DMS 273 (cell line): ENCODE measurements around the gene SUSD3.
"Not testable (repeated sequence)": the region's sequence is repeated elsewhere in the genome, so short reads cannot be mapped to it uniquely, and the experiment has no call there.

ENCODE experiments used
- DNase-seq: peaks from one replicate; lab custom pipeline; 2025; ENCODE audit not compliant: unreplicated experiment; lab: John Stamatoyannopoulos, UW

Gene SUSD3

DNA sequence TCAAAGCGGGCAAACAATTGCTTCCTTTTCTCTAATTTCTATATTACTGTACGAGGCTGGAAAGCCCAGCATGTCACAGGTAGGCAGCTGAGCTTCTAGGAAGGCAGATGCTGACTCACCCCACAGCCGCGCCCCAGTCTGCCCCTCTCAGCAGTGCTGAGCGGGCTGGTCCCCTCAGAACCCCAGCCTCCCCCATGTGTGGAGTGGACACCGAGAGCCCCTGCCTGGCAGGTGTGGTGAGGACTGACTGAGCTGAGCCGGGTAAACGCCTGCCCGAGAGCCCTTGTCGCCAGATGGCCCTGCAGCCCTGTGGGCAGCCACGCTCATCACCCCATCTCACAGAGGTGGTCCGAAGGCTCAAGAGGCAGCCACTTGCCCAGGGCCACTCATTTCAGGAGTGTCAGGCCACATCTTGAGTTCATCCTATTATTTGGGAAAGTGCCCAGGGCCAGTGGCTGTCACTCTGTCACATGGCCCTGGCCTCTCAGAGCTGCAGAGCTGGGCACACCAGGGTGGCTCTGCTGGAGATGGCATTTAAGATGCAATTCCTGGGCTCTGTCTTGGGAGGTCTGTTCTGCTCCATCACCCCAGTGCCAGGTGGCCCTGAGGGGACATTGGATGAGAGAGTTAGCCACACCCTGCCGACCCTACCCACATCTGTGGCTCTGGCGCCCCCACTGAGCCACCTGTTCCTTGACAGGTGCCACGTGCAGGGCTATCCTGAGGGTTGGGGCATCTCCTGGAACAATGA is 50.0 kb downstream of the SUSD3 start:
- no peak for DNase-seq

DNA sequence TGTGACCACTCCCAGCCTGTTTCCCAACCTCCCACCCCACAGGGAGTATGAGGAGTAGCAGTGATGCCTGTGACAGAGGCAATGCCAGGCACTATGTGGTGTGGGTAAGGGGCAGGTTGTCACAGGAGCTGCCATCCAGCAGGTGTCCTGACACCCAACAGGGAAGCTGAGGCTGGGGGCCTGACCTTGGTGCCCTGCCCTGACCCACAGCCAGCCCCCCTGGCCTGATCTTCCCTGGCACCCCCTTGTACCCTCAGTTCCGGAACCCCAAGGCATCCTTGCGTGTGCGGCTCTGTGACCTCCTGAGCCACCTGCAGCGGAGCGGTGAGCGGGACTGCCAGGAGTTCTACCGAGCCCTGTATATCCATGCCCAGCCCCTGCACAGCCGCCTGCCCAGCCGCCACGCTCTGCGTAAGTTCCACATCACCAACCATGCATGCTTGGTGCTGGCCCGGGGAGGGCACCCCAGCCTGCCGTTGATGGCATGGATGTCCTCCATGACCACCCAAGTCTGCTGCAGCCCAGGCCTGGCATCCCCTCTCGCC is 51.9 kb downstream of the SUSD3 start:
- no peak for DNase-seq

DNA sequence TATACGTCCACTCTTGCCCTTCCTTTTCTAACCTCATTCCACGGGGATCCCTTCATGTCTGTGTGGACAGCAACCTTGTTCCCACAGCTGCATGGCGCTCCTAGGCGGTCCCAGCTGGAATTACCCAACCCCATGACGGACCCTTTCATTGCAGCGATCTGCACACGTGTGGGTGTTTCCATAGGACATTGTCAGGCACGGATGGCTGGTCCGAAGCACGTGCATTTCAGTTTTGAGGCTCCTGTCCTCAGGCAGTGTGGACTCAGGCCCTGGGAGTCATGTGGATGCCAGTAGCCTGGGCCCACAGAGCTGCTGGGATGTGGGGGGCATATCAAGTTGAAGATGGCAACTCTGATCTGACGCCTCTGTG is 52.5 kb downstream of the SUSD3 start:
- no peak for DNase-seq

DNA sequence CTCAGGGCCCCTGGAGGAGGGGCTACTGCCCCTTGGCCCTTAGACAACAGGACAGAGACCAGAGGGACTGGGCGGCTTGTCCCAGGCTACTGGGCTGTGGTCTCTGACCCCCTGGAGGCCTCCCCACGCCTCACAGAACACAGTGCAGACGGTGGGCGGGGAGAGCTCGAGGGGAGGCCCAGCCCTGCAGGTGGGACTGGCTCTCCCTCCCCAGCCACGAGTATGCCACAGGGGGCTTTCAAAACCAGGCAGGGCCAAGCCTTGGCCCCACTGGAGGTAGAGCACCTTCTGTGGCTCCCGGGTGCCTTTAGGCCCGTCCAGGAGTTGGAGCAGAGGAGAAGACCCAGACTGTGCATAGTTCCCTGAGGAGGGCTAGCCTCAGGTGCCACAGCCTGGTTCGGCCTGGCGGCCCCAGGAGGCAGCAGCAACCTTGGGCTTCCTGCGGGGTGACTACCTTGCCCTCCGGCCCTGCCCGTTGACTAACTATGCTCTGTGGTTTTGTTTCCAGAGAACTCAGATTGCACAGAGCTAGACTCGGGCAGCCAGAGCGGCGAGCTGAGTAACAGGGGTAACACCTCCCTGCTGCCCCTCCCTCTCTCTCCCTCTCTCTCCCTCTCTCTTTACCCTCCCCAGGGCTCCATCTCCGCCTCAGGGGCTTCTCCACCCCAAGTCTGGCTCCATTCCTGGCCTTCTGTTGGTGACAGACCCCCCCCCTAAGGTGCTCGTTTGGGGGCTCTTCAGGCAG is 53.0 kb downstream of the SUSD3 start:
- no peak for DNase-seq

DNA sequence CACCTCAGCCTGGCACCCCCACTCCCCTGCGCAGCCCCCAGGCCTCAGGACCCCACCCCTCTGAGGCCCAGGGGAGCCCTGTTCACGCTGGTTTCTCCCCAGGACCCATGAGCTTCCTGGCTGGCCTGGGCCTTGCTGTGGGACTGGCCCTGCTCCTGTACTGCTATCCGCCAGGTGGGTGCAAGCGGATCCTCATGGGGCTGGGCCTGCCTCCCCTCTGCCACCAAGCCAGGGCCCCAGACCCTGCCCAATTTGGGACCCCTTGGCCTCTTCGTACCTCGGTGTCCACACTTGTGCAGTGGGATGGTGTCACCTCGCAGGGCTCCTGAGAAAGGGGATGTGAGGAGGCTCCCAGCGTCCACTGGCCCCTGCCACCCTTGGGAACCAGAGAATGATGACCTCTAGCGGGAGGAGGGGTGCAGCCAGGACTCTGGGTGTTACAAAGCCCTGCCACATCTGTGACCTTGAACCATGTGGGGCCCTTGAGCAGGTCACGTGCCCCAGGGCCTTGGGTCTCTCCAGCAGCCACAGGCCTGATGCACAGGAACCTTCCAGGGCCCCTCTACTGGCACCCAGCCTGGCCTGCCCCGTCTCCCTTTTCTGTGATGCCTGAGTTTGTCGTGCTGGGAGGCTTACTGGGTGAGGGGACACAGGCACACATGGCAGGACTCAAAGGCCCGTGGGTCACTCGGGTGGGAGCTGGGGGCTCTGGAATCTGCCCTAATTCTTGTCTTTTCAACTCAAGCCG is 53.8 kb downstream of the SUSD3 start:
- DNase-seq = no peak

DNA sequence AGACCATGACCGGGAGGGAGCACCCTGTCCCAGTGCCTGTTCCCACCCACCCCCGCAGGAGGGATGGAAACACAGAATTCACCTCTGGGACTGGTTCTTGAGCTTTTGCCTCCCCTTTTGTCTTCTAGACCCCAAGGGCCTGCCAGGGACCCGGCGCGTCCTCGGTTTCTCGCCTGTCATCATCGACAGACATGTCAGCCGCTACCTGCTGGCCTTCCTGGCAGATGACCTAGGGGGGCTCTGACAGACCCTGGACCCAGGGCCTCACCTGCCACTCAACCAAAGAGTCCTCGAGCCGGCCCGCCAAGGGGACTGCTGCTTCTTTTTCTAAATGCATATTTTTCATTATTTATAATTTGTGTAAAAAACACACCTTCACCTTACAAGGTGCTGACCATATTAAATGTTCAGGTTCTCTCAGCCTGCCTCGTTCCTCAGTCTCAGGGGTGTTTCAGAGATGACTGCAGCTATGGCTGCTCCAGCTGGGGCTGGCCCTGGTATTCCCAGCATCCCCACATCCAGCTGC is 54.4 kb downstream of the SUSD3 start:
- no peak for DNase-seq

DNA sequence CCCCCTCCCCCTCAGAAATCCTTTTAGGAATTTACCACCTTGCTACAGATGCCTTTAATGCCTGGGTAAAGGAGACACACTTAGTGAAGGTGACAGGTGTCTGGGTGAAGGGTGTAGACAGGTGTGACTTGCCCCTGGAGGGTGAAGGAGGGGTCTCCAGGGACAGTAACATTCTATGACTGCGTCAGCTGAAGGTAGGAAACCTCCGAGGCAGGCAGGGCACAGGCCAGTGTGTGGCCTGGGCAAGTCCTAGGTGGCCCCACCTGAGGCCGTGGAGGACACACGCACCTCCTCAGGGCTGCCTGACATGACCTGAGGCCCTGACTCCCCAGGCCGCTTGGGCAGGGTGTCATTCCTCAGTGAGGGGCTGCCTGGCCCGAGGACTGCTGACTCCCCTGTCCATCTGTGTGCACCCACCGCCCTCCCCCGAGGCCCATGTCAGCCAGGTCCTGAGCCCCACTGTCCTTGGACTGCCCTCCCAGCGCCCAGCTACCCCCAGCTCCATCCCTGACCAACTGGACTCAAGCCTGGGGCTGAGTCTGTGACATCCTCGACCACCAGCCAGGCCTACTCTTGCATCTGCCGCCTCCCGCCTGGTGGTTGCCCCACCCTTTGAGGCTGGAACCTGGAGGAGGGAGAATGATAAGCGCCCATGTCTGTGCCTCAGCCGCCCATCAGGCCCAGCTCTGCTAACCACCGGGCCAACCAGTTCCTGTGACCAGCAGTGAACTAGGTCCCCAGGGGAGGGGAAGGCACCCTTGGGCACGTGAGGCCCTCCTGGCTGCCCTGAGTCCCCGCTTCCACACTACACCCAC is 55.9 kb downstream of the SUSD3 start:
- DNase-seq = no peak

DNA sequence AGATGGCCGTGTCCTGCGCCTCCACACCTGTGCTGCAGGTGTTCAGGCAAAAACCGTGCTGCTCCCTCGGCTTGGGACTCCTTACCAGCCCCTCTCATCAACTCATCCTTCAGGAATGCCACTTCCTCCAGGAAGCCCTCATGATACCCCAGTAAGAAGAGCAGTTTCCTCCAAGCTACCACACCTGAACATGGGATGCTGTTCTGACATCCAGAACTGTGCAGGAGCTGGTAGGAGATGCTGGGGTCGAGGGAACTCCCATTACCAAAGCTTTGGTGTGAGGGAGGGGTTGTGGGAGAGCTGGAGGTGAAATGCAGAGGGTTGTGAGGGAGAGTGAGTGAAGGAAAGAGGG is 56.5 kb downstream of the SUSD3 start:
- no peak for DNase-seq

DNA sequence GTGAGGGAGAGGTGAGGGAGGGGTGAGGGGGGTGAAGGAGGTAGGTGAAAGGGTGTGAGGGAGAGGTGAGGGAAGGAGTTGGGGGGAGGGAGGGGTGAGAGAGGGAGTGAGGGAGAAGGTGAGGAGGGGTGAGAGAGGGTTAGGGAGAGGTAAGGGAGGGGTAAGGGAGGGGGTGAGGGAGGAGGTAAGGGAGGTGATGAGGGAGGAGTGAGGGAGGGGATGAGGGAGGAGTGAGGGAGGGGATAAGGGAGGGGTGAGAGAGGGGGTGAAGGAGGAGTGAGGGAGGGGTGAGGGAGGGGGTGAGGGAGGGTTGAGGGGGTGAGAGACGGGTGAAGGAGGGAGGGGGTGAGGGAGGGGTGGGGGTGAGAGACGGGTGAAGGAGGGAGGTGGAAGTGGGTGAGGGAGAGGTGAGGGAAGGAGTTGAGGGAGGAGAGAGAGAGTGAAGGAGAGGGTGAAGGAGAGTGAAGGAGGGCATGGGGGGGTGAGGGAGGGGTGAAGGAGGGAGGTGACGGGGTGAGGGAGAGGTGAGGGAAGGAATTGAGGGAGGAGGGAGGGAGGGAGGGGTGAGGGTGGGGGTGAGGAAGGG is 57.1 kb downstream of the SUSD3 start:
- no peak for DNase-seq

DNA sequence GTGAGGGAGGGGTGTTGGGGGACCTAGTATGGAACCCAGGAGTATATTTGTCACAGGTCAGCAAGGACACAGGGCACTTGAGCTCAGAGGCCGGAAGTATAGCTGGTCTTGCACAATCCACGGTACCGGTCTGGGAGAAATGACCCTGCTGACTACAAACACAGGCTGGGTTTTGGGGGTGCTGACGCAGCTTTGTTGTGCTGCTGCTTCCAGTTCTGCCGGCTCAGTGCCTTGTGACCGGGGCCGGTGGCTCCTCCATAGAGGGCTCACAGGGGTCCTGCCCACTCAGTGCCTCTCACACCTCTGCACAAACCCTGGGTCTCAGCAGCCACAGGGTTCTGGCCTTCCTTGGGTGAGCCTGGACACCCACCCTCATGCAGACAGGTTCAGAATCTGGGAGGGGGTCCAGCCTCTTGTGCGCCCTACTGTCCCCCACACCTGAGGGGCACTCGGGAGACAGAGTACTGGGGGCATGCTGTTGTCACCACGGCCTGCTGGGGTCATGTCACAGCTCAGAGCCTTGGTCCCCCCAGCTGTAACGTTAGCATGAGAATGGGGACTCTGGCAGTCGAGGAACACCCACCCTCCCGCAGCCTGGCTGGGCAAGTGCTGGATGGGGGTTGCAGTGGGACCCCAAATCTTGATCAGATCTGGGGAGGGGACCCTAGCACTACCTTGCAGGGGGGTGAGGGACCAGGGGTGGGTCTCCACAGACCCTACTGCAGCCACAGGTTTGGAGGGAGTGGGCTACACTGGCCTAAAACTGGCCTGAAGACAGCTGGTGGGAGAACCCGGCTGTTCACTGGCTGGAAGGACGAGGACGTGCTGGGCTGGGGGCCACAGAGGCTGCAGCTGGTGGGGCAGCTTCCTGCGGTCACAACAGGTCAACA is 57.8 kb downstream of the SUSD3 start:
- peak; percentile 18 for DNase-seq

DNA sequence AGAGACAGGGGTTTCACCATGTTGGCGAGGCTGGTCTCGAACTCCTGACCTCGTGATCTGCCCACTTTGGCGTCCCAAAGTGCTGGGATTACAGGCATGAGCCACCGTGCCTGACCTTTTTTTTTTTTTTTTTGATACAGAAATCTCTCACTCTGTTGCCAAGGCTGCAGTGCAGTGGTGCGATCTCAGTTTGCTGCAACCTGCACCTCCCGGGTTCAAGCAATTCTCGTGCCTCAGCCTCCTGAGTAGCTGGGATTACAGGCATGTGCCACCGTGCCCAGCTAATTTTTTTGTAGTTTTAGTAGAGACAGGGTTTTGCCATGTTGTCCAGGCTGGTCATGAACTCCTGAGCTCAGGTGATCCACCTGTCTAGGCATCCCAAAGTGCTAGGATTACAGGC is 59.0 kb downstream of the SUSD3 start:
- not testable (repeated sequence) for DNase-seq

DNA sequence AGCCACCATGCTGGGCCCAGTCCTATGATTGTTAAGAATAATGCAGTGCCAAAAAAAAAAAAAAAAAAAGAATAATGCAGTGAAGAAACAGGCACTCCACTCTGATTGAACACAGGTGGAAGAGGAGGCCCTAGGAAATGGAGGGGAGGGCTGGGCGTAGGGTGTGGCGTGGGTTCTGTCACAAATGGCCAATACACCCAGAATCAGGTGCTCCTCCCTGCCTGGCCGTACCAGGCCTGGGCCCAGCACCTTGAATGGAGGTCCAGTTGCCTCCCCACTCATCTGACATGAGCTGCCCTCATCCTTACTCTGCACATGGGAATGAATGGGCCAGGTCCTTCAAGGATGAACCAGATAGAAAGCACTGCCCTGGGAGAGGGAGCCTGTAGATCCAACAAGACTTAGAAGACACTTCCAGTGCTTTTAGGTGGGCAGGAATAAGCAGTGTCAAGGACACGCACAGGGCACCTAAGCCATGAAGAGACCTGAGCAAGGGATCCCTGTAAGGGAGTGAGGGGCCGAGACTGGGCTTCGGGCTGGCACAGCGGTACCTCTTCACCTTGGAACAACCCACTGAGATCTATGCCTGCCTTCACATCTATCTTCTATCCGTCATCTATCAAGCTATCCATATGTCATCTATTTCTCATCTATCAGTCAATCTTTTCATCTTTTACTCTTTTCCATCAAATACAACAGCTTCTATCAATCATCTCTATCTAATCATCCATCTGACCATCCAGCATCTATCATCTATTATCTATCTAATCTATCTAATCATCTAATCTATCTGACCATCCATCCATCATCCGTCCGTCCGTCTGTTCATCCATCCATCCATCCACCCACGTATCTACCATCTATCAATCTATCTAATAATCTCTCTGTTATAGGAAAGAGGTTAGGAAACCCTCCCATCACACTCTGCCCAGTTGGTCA is 59.7 kb downstream of the SUSD3 start:
- DNase-seq = no peak

DNA sequence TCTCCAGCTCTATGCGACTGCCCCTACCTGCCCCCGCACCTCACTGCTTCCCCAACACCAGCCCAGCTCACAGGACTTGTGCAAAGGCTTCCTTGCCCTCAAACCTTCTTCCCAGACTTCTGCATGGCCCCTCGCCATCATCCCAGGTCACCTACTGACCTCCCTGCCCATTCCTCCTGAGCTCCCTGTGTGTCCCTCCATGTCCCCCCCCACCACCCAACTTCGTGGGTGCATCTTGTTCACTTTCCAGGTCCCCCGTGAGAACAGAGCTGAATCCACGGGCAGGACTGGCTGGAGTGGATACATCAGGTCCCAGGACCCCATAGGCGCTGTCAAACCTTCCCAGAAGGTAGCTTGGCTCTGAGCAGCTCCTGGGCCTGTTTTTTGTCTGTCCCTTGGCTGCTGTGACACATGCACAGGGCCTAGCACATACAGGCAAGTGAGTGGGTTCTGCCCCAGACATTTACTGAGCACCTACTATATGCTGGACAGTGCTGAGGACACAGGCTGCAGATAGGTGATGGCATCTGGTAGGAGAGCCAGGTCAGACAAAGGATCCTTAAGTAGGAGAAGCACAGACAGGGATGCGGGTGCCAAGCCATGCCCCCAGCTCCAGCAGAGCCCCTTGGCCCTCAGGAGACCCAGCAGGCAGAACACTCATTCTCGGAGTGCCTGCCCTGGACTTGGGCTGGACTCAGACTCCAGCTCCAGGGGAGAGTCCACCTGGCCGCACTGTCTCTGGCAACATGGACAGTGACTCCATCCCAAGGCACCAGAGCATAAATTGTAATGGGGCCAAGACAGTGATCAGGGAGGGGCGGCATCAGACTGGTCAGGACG is 60.6 kb downstream of the SUSD3 start:
- no peak for DNase-seq

DNA sequence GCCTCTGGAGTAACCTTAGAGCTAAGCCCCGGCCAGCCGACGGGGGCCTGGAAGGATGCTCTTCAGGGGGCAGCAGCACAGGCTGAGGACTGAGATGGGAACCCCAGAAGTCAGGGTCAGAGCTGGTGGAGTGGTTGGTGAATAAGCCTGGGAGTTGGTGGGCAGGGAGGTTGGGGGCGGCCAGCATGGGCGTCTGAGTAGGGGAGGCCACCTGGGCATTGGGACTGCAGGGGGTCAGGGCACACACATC is 61.1 kb downstream of the SUSD3 start:
- DNase-seq = no peak

DNA sequence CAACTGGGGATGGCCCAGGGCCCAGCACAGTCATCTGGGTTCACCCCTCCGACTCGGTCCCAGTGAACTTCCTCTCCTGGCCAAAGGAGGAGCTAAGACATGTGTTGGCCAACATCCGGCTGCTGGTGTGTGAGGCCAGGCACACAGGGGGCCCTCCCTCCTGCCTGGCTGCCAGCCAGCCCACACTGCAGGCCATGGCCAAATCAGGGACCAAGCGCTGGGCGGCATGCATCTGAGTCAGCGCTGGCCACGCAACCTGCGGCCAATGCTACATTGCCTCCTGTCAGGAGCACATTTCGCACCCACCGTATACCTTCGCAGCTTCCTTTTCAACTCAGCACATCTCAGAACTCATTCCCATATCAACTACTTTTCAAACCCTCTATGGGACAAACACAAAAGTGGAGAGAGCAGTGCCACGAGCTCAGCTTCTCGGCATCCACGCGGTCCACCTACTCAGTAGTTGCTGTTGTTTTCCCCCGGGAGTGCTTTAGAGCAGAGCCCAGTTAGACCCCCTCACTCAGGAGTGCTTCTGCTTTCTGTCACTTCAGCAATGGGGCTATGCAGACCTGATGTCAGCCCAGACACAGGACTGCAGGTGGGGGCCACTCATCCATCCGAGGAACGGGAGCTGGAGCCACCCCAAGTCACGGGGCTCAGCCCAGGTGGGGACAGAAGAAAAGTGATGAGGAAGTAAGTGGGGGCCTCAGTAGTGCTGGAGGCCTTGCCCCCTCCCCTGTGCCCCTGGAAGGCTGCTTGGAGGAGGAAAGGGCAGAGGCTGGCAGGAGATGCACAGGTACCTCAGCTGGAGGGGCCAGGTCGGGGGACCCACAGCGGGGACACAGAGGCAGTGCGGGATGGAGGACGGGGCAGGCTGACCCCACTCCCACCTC is 61.7 kb downstream of the SUSD3 start:
- DNase-seq = peak; percentile 81

DNA sequence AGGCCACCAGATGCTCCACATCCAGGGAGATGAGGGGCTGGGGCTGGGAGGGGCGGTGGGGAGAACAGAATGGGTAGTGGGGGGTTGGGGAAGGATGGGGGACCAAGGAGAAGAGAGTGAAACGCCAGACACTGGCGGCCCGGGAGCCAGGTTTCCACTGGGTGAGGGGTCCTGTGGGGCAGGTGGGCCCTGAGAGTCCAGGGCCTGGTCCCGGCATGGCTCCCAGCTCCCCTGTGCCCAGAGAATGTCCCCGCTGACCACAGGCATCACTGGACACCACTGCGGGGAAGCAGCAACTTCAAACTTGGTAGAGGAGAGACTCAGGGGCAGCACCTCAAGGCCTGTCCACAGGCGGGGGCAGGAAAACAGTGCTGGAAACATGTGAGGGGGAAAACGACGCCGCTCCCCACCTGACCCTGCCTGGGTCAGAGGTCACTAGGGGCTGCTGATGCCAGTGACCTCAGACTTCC is 62.4 kb downstream of the SUSD3 start:
- DNase-seq = no peak
